ENCODE measurements around the gene ALDH3A2.

DNA sequence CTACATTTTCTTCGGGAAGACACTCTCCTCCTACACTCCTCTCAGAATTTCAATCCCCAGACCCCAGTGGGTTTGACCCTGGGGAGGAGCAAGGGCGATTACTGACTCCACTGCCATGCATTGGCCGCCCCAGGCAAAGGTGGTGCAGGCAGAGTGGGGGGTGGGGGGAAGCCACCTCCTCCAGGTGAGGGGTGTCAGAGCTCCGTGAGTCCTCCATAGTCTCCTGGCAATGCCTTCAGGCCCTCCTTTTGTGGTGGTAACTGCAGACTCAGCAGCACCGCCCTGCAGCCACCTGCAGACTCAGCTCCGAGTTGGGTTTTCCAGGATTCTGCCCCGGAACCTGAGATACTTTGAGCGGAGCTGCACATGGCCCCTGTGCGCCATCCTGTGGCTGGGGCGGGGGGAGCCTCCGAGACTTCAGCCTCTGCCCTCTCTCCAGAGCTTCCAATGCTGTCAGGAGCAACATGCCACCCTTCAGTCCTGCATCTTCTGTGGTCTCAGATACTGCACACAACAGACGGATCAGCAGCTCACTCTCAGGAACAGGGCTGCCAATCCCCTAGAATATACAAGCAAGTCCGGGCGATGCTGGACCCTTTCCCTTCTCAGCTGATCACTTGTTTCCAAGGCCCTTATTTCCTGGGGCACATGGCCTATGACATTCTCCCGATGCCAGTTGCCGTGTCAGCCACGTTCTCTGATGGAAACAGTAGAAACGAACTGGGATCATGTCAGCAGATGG is 70.2 kb downstream of the ALDH3A2 start:
- TF ChIP-seq, protein P1, sequence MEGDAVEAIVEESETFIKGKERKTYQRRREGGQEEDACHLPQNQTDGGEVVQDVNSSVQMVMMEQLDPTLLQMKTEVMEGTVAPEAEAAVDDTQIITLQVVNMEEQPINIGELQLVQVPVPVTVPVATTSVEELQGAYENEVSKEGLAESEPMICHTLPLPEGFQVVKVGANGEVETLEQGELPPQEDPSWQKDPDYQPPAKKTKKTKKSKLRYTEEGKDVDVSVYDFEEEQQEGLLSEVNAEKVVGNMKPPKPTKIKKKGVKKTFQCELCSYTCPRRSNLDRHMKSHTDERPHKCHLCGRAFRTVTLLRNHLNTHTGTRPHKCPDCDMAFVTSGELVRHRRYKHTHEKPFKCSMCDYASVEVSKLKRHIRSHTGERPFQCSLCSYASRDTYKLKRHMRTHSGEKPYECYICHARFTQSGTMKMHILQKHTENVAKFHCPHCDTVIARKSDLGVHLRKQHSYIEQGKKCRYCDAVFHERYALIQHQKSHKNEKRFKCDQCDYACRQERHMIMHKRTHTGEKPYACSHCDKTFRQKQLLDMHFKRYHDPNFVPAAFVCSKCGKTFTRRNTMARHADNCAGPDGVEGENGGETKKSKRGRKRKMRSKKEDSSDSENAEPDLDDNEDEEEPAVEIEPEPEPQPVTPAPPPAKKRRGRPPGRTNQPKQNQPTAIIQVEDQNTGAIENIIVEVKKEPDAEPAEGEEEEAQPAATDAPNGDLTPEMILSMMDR (IDR thresholded peaks at IDR 0.05): no peak
- TF ChIP-seq POLR2A (IDR thresholded peaks at IDR 0.05): no peak

Data from testis (tissue), 2 donors.